Activated T-cell treated with anti-CD3 and anti-CD28 coated beads, Interleukin-2, amount 50 U/mL, for 72 hours (primary cell): Measurements from ENCODE around the gene TFCP2. TPM values are rescaled to one million over a fixed set of nuclear protein-coding genes. Genes with fewer than 3 reads are reported as not detected.
"Not testable (repeated sequence)": the region's sequence is repeated elsewhere in the genome, so short reads cannot be mapped to it uniquely, and the experiment has no call there.

Experiments used
- ATAC-seq, 2 donors: fragments of 150-1000 bp; cut with Tn5 transposase; replicated peaks in 1 of 2; 2 replicates each; pipeline ENCODE4 v1.10.0; 2021; ENCODE audit warnings: moderate library complexity in 2 of 2, mild to moderate bottlenecking in 1 of 2
- DNase-seq, 2 donors: peaks; one replicate each; pipeline ENCODE4 v3.0.0; 2021 to 2022; ENCODE audit warnings: mixed read lengths in 1 of 2
- H3K27ac Mint-ChIP-seq: one replicate; pipeline ENCODE4 v1.8.0; 2022; ENCODE audit warnings: mild to moderate bottlenecking, moderate library complexity, mixed read lengths
- H3K27me3 Mint-ChIP-seq: one replicate; pipeline ENCODE4 v1.8.0; 2022; ENCODE audit warnings: low read depth, mixed read lengths
- H3K36me3 Mint-ChIP-seq, 2 donors: one replicate each; pipeline ENCODE4 v1.8.0; 2022; ENCODE audit warnings: mixed read lengths in 2 of 2, mild to moderate bottlenecking in 1 of 2; ENCODE audit not compliant: insufficient read depth in 2 of 2
- H3K4me1 Mint-ChIP-seq: one replicate; pipeline ENCODE4 v1.8.0; 2022; ENCODE audit warnings: low read depth, mixed read lengths
- H3K4me3 Mint-ChIP-seq, 2 donors: one replicate each; pipeline ENCODE4 v1.8.0; 2022; ENCODE audit warnings: mild to moderate bottlenecking in 2 of 2, mixed read lengths in 2 of 2, moderate library complexity in 2 of 2
- H3K9me3 Mint-ChIP-seq, 2 donors: one replicate each; pipeline ENCODE4 v1.8.0; 2022; ENCODE audit warnings: mixed read lengths in 2 of 2
- total RNA-seq, 2 donors: library from RNA; stranded (reverse); gene quantifications; one replicate each; pipeline ENCODE4 v1.2.3, GENCODE V29; 2022

The TFCP2 gene
- total RNA-seq: 10 to 100 TPM; 36.9 to 49.2 TPM

GRCh38 chr12:51172515-51173431, at the start of gene TFCP2:
Gene TFCP2 (minus strand): TSS chr12:51173135. CDS start chr12:51172422, 713 bp downstream.
- ATAC-seq (peak; percentile 99), DNase-seq (peak; percentile 95 to 96)
- Mint-ChIP-seq H3K36me3 (peaks cover 0 to 7% of the 10 kb centered on the region in 2 donors), H3K4me1 (peaks cover under 1% of the 10 kb centered on the region), H3K4me3 (peak within 1 kb of the TSS in 1 of 2 donors; percentile 94), H3K27me3 (no peaks in the 10 kb centered on the region), H3K27ac (peak within 1 kb of the TSS; percentile 94), H3K9me3 (peaks cover 0 to 2% of the 10 kb centered on the region in 2 donors)

- Mint-ChIP-seq H3K4me3 (no peak overlapping the region), H3K9me3 (no peaks in the 10 kb centered on the region), H3K4me1 (peaks cover 15% of the 10 kb centered on the region), H3K27me3 (no peaks in the 10 kb centered on the region), H3K27ac (no peak overlapping the region), H3K36me3 (no peaks in the 10 kb centered on the region)
- DNase-seq (no peak), ATAC-seq (no peak)
Observed at GRCh38 chr12:51222461-51222860, 49.5 kb upstream of the TFCP2 start.

- DNase-seq, H3K9me3 Mint-ChIP-seq, H3K36me3 Mint-ChIP-seq, H3K27ac Mint-ChIP-seq, H3K27me3 Mint-ChIP-seq, ATAC-seq: not testable (repeated sequence)
- Mint-ChIP-seq H3K4me3 (peak overlapping the region in 1 of 2 donors; percentile 98), H3K4me1 (peaks cover 19% of the 10 kb centered on the region)
Observed at GRCh38 chr12:51219857-51220256, 46.9 kb upstream of the TFCP2 start.

GRCh38 chr12:51219322-51219721, 46.4 kb upstream of the TFCP2 start:
- ATAC-seq (no peak), DNase-seq (no peak)
- peaks cover 21% of the 10 kb centered on the region for H3K4me1 Mint-ChIP-seq
- peak overlapping the region; percentile 51 for H3K27ac Mint-ChIP-seq
- H3K9me3 Mint-ChIP-seq: no peaks in the 10 kb centered on the region
- peak overlapping the region; percentile 94 to 98 for H3K4me3 Mint-ChIP-seq
- H3K36me3 Mint-ChIP-seq: peaks cover 0 to 2% of the 10 kb centered on the region in 2 donors
- no peaks in the 10 kb centered on the region for H3K27me3 Mint-ChIP-seq

- Mint-ChIP-seq H3K27ac (peak overlapping the region; percentile 97), H3K4me3 (peak overlapping the region; percentile 94 to 98), H3K36me3 (peaks cover 0 to 2% of the 10 kb centered on the region in 2 donors), H3K9me3 (no peaks in the 10 kb centered on the region), H3K27me3 (no peaks in the 10 kb centered on the region), H3K4me1 (peaks cover 23% of the 10 kb centered on the region)
- ATAC-seq (no peak), DNase-seq (no peak)
Observed at GRCh38 chr12:51218607-51219161, 45.7 kb upstream of the TFCP2 start.

- Mint-ChIP-seq H3K9me3 (no peaks in the 10 kb centered on the region), H3K27ac (peak within 1 kb of the TSS; percentile 97), H3K4me3 (peak within 1 kb of the TSS; percentile 94 to 98), H3K36me3 (peaks cover 0 to 2% of the 10 kb centered on the region in 2 donors), H3K27me3 (no peaks in the 10 kb centered on the region), H3K4me1 (peaks cover 23% of the 10 kb centered on the region)
- DNase-seq (peak; percentile 67 to 75), ATAC-seq (peak; percentile 81 to 83)
Observed at GRCh38 chr12:51217968-51218606, 45.2 kb upstream of the TFCP2 start, which contains the start of gene POU6F1. Gene POU6F1 (minus strand): TSS chr12:51218062. CDS start chr12:51206836, 11,226 bp downstream.

- no peaks in the 10 kb centered on the region for H3K27me3 Mint-ChIP-seq
- H3K4me3 Mint-ChIP-seq: peak overlapping the region; percentile 94 to 98
- H3K9me3 Mint-ChIP-seq: no peaks in the 10 kb centered on the region
- peaks cover 0 to 2% of the 10 kb centered on the region in 2 donors for H3K36me3 Mint-ChIP-seq
- peak; percentile 56 to 67 for DNase-seq
- H3K27ac Mint-ChIP-seq: peak overlapping the region; percentile 97
- peaks cover 23% of the 10 kb centered on the region for H3K4me1 Mint-ChIP-seq
- peak; percentile 55 to 71 for ATAC-seq
Observed at GRCh38 chr12:51217133-51217967, 44.4 kb upstream of the TFCP2 start.

- DNase-seq (no peak), ATAC-seq (no peak)
- Mint-ChIP-seq H3K4me1 (peaks cover 23% of the 10 kb centered on the region), H3K9me3 (no peaks in the 10 kb centered on the region), H3K27me3 (no peaks in the 10 kb centered on the region), H3K4me3 (peak overlapping the region; percentile 74 to 80), H3K36me3 (peaks cover 0 to 2% of the 10 kb centered on the region in 2 donors), H3K27ac (peak overlapping the region; percentile 83)
Observed at GRCh38 chr12:51216642-51217041, 43.7 kb upstream of the TFCP2 start.

GRCh38 chr12:51214895-51215294, 42.0 kb upstream of the TFCP2 start:
- Mint-ChIP-seq H3K9me3 (no peaks in the 10 kb centered on the region), H3K36me3 (peaks cover 0 to 2% of the 10 kb centered on the region in 2 donors), H3K4me3 (no peak overlapping the region), H3K4me1 (peaks cover 23% of the 10 kb centered on the region), H3K27ac (no peak overlapping the region), H3K27me3 (no peaks in the 10 kb centered on the region)
- DNase-seq (no peak), ATAC-seq (no peak)

- peaks cover 4% of the 10 kb centered on the region for H3K4me1 Mint-ChIP-seq
- H3K4me3 Mint-ChIP-seq: no peak overlapping the region
- no peak for DNase-seq
- no peaks in the 10 kb centered on the region for H3K27me3 Mint-ChIP-seq
- H3K9me3 Mint-ChIP-seq: no peaks in the 10 kb centered on the region
- peak in 1 of 2 donors; percentile 28 for ATAC-seq
- peaks cover 0 to 2% of the 10 kb centered on the region in 2 donors for H3K36me3 Mint-ChIP-seq
- peak overlapping the region; percentile 44 for H3K27ac Mint-ChIP-seq
Observed at GRCh38 chr12:51210690-51211395, 37.9 kb upstream of the TFCP2 start.

GRCh38 chr12:51209259-51209658, 36.3 kb upstream of the TFCP2 start:
- DNase-seq: no peak
- H3K27me3 Mint-ChIP-seq: no peaks in the 10 kb centered on the region
- no peaks in the 10 kb centered on the region for H3K9me3 Mint-ChIP-seq
- peaks cover 2% of the 10 kb centered on the region for H3K4me1 Mint-ChIP-seq
- no peak overlapping the region for H3K4me3 Mint-ChIP-seq
- no peaks in the 10 kb centered on the region for H3K36me3 Mint-ChIP-seq
- no peak overlapping the region for H3K27ac Mint-ChIP-seq
- ATAC-seq: no peak
